Measurements from ENCODE around the gene RPL10. TPM values are rescaled to one million over a fixed set of nuclear protein-coding genes. Genes with fewer than 3 reads are reported as not detected.

The RPL10 gene
- total and polyA plus RNA-seq, 2 of the 8 experiments (the other 6 are each of a cell fraction or from before 2014, with no cell fraction given), result 2,633 to 4,293 TPM

DNA sequence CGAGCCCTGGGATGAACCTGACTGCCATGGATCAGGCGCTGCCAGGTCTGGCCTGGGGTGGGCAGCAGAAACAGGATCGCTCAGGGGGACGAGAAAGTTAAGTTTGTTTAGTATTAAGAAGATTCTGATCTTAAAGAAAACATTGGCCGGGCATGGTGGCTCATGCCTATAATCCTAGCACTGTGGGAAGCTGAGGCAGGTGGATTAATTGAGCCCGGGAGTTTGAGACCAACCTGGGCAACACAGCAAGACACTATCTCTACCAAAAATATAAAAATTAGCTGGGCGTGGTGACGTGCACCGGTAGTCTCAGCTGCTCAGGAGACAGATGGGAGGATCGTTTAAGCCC is 23.0 kb upstream of the RPL10 start:
- H3K27ac ChIP-seq (ENCODE audit: low read depth, low read length), result no peak overlapping the region
- TF ChIP-seq SP4 (IDR thresholded peaks at IDR 0.05; ENCODE audit: low read length) (no peak), HDAC2 (IDR thresholded peaks at IDR 0.05; ENCODE audit: borderline replicate concordance in 1 of 2, low read depth in 2 of 2, low read length in 2 of 2) (no peak), BRCA1 (IDR thresholded peaks at IDR 0.05; ENCODE audit: low read depth, low read length) (no peak), POLR2AphosphoS5 (IDR thresholded peaks at IDR 0.05; ENCODE audit: low read depth, low read length) (no peak), CHD2 (IDR thresholded peaks at IDR 0.05; ENCODE audit: low read length) (no peak), RAD21 (IDR thresholded peaks at IDR 0.05 in 1 of 2, conservative IDR thresholded peaks at IDR 0.05 in 1 of 2; ENCODE audit: low read depth in 2 of 2, low read length in 2 of 2) (no peak), EZH2 (IDR thresholded peaks at IDR 0.05; ENCODE audit: low read depth, low read length, severe bottlenecking) (no peak), SIN3A (conservative IDR thresholded peaks at IDR 0.05 in 1 of 2, IDR thresholded peaks at IDR 0.05 in 1 of 2; ENCODE audit: low read depth in 1 of 2, low read length in 2 of 2) (no peak), RNF2 (IDR thresholded peaks at IDR 0.05; ENCODE audit: borderline replicate concordance, low read depth, low read length, missing control alignments, poor library complexity, severe bottlenecking) (no peak), TEAD4 (IDR thresholded peaks at IDR 0.05; ENCODE audit: low read depth, low read length) (no peak), MAFK (IDR thresholded peaks at IDR 0.05; ENCODE audit: low read depth, low read length) (no peak), POU5F1 (IDR thresholded peaks at IDR 0.05; ENCODE audit: low read depth, low read length) (no peak)

More for the DNA sequence above, 23.0 kb upstream of the RPL10 start:
- Histone ChIP-seq H2AK5ac (ENCODE audit: low read depth, low read length) (no peak overlapping the region), H3K9ac (replicated peaks in 1 of 4; ENCODE audit: extremely low read depth in 1 of 4, low read depth in 3 of 4, low read length in 3 of 4) (no peak overlapping the region; a peak in 1 of 7 replicates), H3K4me2 (ENCODE audit: insufficient read depth in 1 of 2, low read depth in 2 of 2, low read length in 2 of 2) (peak overlapping the region; percentile 45 to 62), H3K4me1 (replicated peaks in 1 of 4; ENCODE audit: control insufficient read depth in 3 of 4, insufficient read depth in 4 of 4, low read length in 3 of 4) (peaks cover 0 to 15% (median 9%) of the 10 kb centered on the region in 4 experiments; a peak in 6 of 7 replicates), H4K20me1 (replicated peaks in 1 of 2; ENCODE audit: control insufficient read depth in 1 of 2, insufficient read depth in 2 of 2, low read length in 2 of 2) (no peaks in the 10 kb centered on the region), H4K8ac (ENCODE audit: extremely low read depth, insufficient read depth, low read length) (no peak overlapping the region), H3K79me2 (ENCODE audit: control insufficient read depth in 1 of 2, insufficient read depth in 2 of 2, low read length in 2 of 2) (peaks cover 3 to 16% of the 10 kb centered on the region in 2 experiments; a peak in 3 of 4 replicates), H2BK20ac (ENCODE audit: low read length) (no peak overlapping the region), H3K18ac (ENCODE audit: extremely low read depth, low read length) (no peak overlapping the region), H3K9me3 (ENCODE audit: insufficient read depth in 2 of 2, low read depth in 1 of 2, low read length in 1 of 2) (no peaks in the 10 kb centered on the region), H3K23me2 (ENCODE audit: low read depth, low read length) (peaks cover 3% of the 10 kb centered on the region; the same call in 1 of the 2 replicates), H3K27me3 (replicated peaks in 1 of 4; ENCODE audit: control insufficient read depth in 3 of 4, extremely low read depth in 1 of 4, insufficient read depth in 3 of 4, low read length in 3 of 4) (peaks cover 0 to 3% (median 0%) of the 10 kb centered on the region in 4 experiments; a peak in 2 of 7 replicates), H3K14ac (ENCODE audit: insufficient read length) (no peak overlapping the region), H3K4ac (replicated peaks; ENCODE audit: insufficient read length, low read depth, low read length) (no peak overlapping the region), H2BK5ac (ENCODE audit: low read depth, low read length) (no peak overlapping the region), H3K23ac (ENCODE audit: insufficient read length) (no peak overlapping the region), H3K79me1 (ENCODE audit: low read depth, low read length) (no peaks in the 10 kb centered on the region), H2BK120ac (replicated peaks; ENCODE audit: low read depth, low read length) (no peak overlapping the region), H4K91ac (replicated peaks; ENCODE audit: insufficient read length, low read length) (no peak overlapping the region), H2AFZ (ENCODE audit: low read length) (no peak overlapping the region), H3K4me3 (ENCODE audit: extremely low read depth in 1 of 4, insufficient read depth in 2 of 4, low read depth in 3 of 4, low read length in 4 of 4) (peak overlapping the region in 1 of 4 experiments; percentile 55; a peak in 2 of 8 replicates), H4K5ac (ENCODE audit: insufficient read length, low read depth, low read length) (no peak overlapping the region), H2BK12ac (ENCODE audit: low read depth, low read length) (no peak overlapping the region), H3K56ac (replicated peaks; ENCODE audit: insufficient read length, low read depth, low read length) (no peak overlapping the region), H3K36me3 (ENCODE audit: control insufficient read depth in 2 of 4, insufficient read depth in 4 of 4, low read length in 3 of 4) (peaks cover 0 to 4% (median 0%) of the 10 kb centered on the region in 4 experiments; a peak in 1 of 8 replicates), H2BK15ac (ENCODE audit: low read length) (no peak overlapping the region)
- ChIA-PET POLR2A (ENCODE audit: partially characterized antibody) (interaction anchor here (1.3 to 5.7 kb wide), 3 partner anchors 9 to 24 kb away, joined by 4 to 96 read pairs (median 4); partner anchors contain the start of gene RPL10), CTCF (ENCODE audit: partially characterized antibody) (interaction anchor here (1.3 to 2.4 kb wide), 4 partner anchors 9 to 152 kb away, joined by 3 to 7 read pairs (median 4); no protein-coding TSS in a partner anchor)
- no peak for FAIRE-seq
- no peak for DNase-seq (ENCODE audit: low read depth in 1 of 2, low spot score in 2 of 2)
- WGBS, 2 experiments (ENCODE audit: extremely low coverage in 1 of 2, insufficient coverage in 1 of 2, insufficient read length in 1 of 2, insufficient replicate concordance in 2 of 2, low coverage in 1 of 2, low lambda C conversion rate in 2 of 2, missing lambda C conversion rate in 1 of 2), result 78% methylated on average over 10 of the region's 10 CpGs; no CpG with 5 or more reads in 1 of the 2 experiments
